ENCODE data around the gene ARHGEF17. TPM values are rescaled to one million over a fixed set of nuclear protein-coding genes. Genes with fewer than 3 reads are reported as not detected.

ARHGEF17 gene
- total and polyA plus RNA-seq, 2 experiments from 2014 or later: 30.2 to 35.6 TPM

DNA sequence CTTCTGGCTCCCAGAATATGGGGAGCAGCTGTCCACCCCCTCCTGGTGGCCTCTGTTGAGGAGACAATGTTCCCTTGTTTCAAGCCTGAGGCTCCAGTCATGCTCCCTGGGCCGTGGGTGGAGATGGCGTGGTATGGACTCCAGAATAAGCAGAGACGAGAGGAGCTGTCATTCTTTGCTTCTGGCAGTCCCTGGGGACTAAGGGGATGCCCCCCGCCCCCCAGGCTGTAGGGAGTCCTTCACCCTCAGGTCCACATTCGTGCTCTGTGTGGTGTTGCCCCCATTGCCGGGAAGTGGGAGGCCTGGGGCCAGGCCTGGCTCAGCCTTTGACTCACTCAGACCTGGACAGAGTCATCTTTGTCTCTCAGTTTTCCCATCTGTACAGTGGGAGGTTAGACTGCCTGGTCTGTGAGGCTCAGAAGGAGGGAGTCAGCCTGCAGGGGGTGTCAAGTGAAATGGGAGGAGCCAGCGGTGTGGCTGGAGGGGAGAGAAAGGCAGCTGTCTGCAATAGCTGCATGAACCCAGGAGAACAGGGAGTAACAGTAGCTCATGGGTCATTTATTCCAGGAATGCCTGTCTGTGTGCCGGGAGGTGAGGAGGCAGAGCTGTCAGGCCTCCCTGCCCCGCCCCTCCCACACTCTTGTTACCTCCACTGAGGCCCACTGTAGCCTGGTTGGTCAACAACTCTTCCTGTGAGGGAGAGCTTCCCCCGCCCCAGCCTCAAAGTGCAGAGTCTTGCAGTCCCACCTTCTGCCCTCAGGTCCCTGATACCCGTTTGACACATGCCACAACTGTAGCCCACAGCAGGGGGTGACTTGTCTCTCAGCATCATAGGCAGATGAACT, 6.3 kb downstream of the ARHGEF17 start:
- no peaks in the 10 kb centered on the region for H3K27me3 ChIP-seq
- TF ChIP-seq EZH2 (IDR thresholded peaks at IDR 0.05; ENCODE audit: borderline replicate concordance) (no peak), EZH2phosphoT487 (IDR thresholded peaks at IDR 0.05; ENCODE audit: low read depth, severe bottlenecking, unreplicated experiment) (no peak)
- TF ChIP-seq, protein P1, sequence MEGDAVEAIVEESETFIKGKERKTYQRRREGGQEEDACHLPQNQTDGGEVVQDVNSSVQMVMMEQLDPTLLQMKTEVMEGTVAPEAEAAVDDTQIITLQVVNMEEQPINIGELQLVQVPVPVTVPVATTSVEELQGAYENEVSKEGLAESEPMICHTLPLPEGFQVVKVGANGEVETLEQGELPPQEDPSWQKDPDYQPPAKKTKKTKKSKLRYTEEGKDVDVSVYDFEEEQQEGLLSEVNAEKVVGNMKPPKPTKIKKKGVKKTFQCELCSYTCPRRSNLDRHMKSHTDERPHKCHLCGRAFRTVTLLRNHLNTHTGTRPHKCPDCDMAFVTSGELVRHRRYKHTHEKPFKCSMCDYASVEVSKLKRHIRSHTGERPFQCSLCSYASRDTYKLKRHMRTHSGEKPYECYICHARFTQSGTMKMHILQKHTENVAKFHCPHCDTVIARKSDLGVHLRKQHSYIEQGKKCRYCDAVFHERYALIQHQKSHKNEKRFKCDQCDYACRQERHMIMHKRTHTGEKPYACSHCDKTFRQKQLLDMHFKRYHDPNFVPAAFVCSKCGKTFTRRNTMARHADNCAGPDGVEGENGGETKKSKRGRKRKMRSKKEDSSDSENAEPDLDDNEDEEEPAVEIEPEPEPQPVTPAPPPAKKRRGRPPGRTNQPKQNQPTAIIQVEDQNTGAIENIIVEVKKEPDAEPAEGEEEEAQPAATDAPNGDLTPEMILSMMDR (IDR thresholded peaks at IDR 0.05; ENCODE audit: poor library complexity): no peak
- 59% methylated on average over 11 of the region's 11 CpGs for WGBS (ENCODE audit: low lambda C conversion rate, missing lambda C conversion rate)
- H2AFZ ChIP-seq: no peak overlapping the region
- H3K9me2 ChIP-seq (replicated peaks; ENCODE audit: insufficient read depth): no peaks in the 10 kb centered on the region
- H3K36me3 ChIP-seq (replicated peaks; ENCODE audit: insufficient read depth, low read depth): no peaks in the 10 kb centered on the region
- H3K27ac ChIP-seq: peak overlapping the region; percentile 55
- H3K79me2 ChIP-seq: peaks cover 98% of the 10 kb centered on the region
- peaks cover 74% of the 10 kb centered on the region for H3K4me1 ChIP-seq (ENCODE audit: insufficient read depth)
- H4K20me1 ChIP-seq (ENCODE audit: insufficient read depth, poor library complexity, severe bottlenecking): peaks cover 88% of the 10 kb centered on the region
- peak overlapping the region; percentile 85 for H3K4me2 ChIP-seq
- H3K4me3 ChIP-seq: no peak overlapping the region
- no peaks in the 10 kb centered on the region for H3K9me3 ChIP-seq (ENCODE audit: low read depth)
- peak; percentile 88 for DNase-seq (ENCODE audit: low spot score)

DNA sequence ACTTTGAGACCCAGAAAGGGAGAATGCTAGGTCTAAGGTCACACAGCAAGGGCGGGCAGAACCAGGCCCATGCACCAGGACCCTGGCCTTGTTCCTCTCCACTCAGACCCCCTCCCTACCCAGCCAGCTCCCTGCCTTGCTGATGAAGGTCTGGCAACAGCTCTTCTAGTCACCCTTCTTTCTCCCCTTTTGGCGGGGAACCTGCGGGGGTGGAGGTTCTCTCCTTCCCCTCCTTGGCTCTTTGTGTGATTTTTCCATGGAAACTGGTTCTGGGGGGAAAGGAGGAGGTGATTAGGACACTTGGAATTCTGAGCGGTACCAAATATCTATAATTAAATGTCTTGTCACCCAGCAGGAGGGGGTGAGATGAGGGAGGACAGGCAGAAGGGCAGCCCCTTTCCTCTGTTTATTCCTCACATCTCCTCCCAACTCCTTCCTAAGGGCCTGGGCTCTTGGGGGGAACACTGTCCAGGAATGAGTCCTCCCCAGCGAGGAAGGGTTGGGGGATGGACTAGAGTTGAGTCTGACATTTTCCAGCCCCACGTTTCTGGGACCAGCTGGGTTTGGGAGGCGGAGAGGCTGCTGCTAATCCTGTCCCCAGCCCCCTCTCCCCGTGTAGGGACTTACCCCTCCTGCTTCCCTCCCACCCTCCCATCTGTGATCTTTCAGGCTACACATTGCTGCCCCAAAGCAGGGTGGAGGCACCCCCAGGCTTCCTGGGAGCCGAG, 7.4 kb downstream of the ARHGEF17 start:
- H3K4me2 ChIP-seq: peak overlapping the region; percentile 85
- 65% methylated on average over 9 of the region's 9 CpGs for WGBS (ENCODE audit: low lambda C conversion rate, missing lambda C conversion rate)

DNA sequence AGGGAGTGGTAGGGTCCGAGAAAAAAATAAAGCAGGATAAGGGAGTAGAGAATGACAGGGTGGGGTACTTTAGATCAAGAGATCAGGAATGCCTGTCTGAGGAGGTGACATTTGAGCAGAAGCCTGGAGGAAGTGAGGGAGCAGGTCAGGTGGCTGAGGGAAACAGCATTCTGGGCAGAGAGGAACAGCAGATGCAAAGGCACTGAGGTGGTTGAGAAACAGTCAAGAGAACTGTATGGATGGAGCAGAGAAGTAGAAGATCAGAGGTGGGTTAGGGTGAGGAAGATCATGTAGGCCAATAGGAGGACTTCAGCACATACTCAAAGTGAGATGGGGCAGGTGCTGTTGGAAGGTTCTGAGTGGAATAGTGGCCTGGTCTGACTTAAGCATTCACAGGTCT, 8.3 kb downstream of the ARHGEF17 start:
- TF ChIP-seq, protein P1 (IDR thresholded peaks at IDR 0.05; ENCODE audit: poor library complexity): no peak
- TF ChIP-seq EZH2 (IDR thresholded peaks at IDR 0.05; ENCODE audit: borderline replicate concordance): no peak
- TF ChIP-seq EZH2phosphoT487 (IDR thresholded peaks at IDR 0.05; ENCODE audit: low read depth, severe bottlenecking, unreplicated experiment): no peak
- Histone ChIP-seq H3K36me3 (replicated peaks; ENCODE audit: insufficient read depth, low read depth) (no peaks in the 10 kb centered on the region), H3K27ac (peak overlapping the region; percentile 55), H3K4me1 (ENCODE audit: insufficient read depth) (peaks cover 63% of the 10 kb centered on the region), H3K27me3 (no peaks in the 10 kb centered on the region), H3K9me2 (replicated peaks; ENCODE audit: insufficient read depth) (no peaks in the 10 kb centered on the region), H3K4me3 (no peak overlapping the region), H3K4me2 (peak overlapping the region; percentile 85), H3K9me3 (ENCODE audit: low read depth) (no peaks in the 10 kb centered on the region), H2AFZ (no peak overlapping the region), H3K79me2 (peaks cover 98% of the 10 kb centered on the region), H4K20me1 (ENCODE audit: insufficient read depth, poor library complexity, severe bottlenecking) (peaks cover 78% of the 10 kb centered on the region)
- 81% methylated on average over 1 of the region's 1 CpG for WGBS (ENCODE audit: low lambda C conversion rate, missing lambda C conversion rate)
- no peak for DNase-seq (ENCODE audit: low spot score)

More for the DNA sequence above, 7.4 kb downstream of the ARHGEF17 start:
- no peak overlapping the region for H2AFZ ChIP-seq
- TF ChIP-seq, protein P1 (IDR thresholded peaks at IDR 0.05; ENCODE audit: poor library complexity): no peak
- TF ChIP-seq EZH2 (IDR thresholded peaks at IDR 0.05; ENCODE audit: borderline replicate concordance) (no peak), EZH2phosphoT487 (IDR thresholded peaks at IDR 0.05; ENCODE audit: low read depth, severe bottlenecking, unreplicated experiment) (no peak)
- peaks cover 98% of the 10 kb centered on the region for H3K79me2 ChIP-seq
- no peaks in the 10 kb centered on the region for H3K9me2 ChIP-seq (replicated peaks; ENCODE audit: insufficient read depth)
- peaks cover 80% of the 10 kb centered on the region for H4K20me1 ChIP-seq (ENCODE audit: insufficient read depth, poor library complexity, severe bottlenecking)
- no peaks in the 10 kb centered on the region for H3K36me3 ChIP-seq (replicated peaks; ENCODE audit: insufficient read depth, low read depth)
- no peaks in the 10 kb centered on the region for H3K27me3 ChIP-seq
- peaks cover 63% of the 10 kb centered on the region for H3K4me1 ChIP-seq (ENCODE audit: insufficient read depth)
- H3K4me3 ChIP-seq: no peak overlapping the region
- no peak for DNase-seq (ENCODE audit: low spot score)
- no peaks in the 10 kb centered on the region for H3K9me3 ChIP-seq (ENCODE audit: low read depth)
- H3K27ac ChIP-seq: peak overlapping the region; percentile 55
